GM13976 (cell line): Measurements from ENCODE around the gene RPL18.
"Not testable (repeated sequence)": the region's sequence is repeated elsewhere in the genome, so short reads cannot be mapped to it uniquely, and the experiment has no call there.

ENCODE experiments used
- DNase-seq: peaks from one replicate; pipeline ENCODE4 v3.0.0; 2012; ENCODE audit warnings: low spot score
- CTCF ChIP-seq: IDR thresholded peaks from 2 replicates; pipeline ENCODE4 v1.5.1; 2012; ENCODE audit warnings: borderline replicate concordance, mild to moderate bottlenecking; ENCODE audit not compliant: insufficient read depth; ENCODE audit errors: extremely low read depth, missing control alignments, control extremely low read depth
- in situ Hi-C: fragments of 300-500 bp; cut with MboI; formaldehyde crosslinking; loops from one replicate; pipeline ENCODE4 v1.12.0; 2022; ENCODE audit warnings: low sequenced_read_pairs, mixed read lengths, inconsistent platforms; ENCODE audit not compliant: unreplicated experiment

The RPL18 gene

GRCh38 chr19:48661711-48662090, 42.7 kb upstream of the RPL18 start:
- no peak for DNase-seq
- no peak for TF ChIP-seq CTCF
- in situ Hi-C loops = no loop called here

GRCh38 chr19:48660852-48661710, 42.1 kb upstream of the RPL18 start:
- in situ Hi-C loops = no loop called here
- TF ChIP-seq CTCF = no peak
- peak; percentile 98 for DNase-seq

GRCh38 chr19:48659768-48660167, 40.8 kb upstream of the RPL18 start:
- in situ Hi-C loops = no loop called here
- peak; percentile 59 for DNase-seq
- TF ChIP-seq CTCF = no peak

- DNase-seq = no peak
- no peak for TF ChIP-seq CTCF
- in situ Hi-C loops = no loop called here
Measured at GRCh38 chr19:48658483-48658882, 39.5 kb upstream of the RPL18 start.

GRCh38 chr19:48657828-48658227, 38.9 kb upstream of the RPL18 start:
- in situ Hi-C loops = not testable (repeated sequence)

GRCh38 chr19:48656840-48657474, 38.0 kb upstream of the RPL18 start:
- no peak for TF ChIP-seq CTCF
- in situ Hi-C loops = no loop called here
- no peak for DNase-seq

More at GRCh38 chr19:48657828-48658227, 38.9 kb upstream of the RPL18 start:
- not testable (repeated sequence) for DNase-seq

- TF ChIP-seq CTCF = no peak
- in situ Hi-C loops = no loop called here
- no peak for DNase-seq
Measured at GRCh38 chr19:48654299-48655059, 35.5 kb upstream of the RPL18 start.
